GM19035 (cell line): ENCODE results near the gene NR0B2.

Source experiments
- ATAC-seq: cut with Tn5 transposase; IDR thresholded peaks from one replicate; pipeline ENCODE4 v1.9.1; 2021; ENCODE audit not compliant: unreplicated experiment

Gene NR0B2

GRCh38 chr1:26936823-26937222 lies 23.0 kb upstream of the NR0B2 start:
- no peak for ATAC-seq

- ATAC-seq: no peak
These were observed 18.8 kb upstream of the NR0B2 start for GRCh38 chr1:26932531-26932930.

GRCh38 chr1:26923711-26924110 lies 9.9 kb upstream of the NR0B2 start:
- no peak for ATAC-seq

- ATAC-seq: no peak
These were observed 9.1 kb upstream of the NR0B2 start for GRCh38 chr1:26922901-26923300.

GRCh38 chr1:26922431-26922729 lies 8.6 kb upstream of the NR0B2 start:
- no peak for ATAC-seq

- peak; percentile 97 for ATAC-seq
These were observed 8.0 kb upstream of the NR0B2 start, which contains the start of gene NUDC for GRCh38 chr1:26921540-26922430. TSS of gene NUDC (plus strand) at chr1:26921743. CDS start at chr1:26921849, 106 bp downstream.

GRCh38 chr1:26921126-26921539 lies 7.4 kb upstream of the NR0B2 start:
- ATAC-seq: no peak

- no peak for ATAC-seq
These were observed 1.5 kb upstream of the NR0B2 start for GRCh38 chr1:26915204-26915842.

GRCh38 chr1:26913389-26913753 lies 404 bp downstream of the NR0B2 start:
- no peak for ATAC-seq

- no peak for ATAC-seq
These were observed 1.7 kb downstream of the NR0B2 start for GRCh38 chr1:26912147-26912490.

GRCh38 chr1:26911399-26912146 lies 2.2 kb downstream of the NR0B2 start:
- ATAC-seq: no peak

GRCh38 chr1:26910343-26911160 lies 3.2 kb downstream of the NR0B2 start:
- no peak for ATAC-seq

GRCh38 chr1:26909951-26910342 lies 3.8 kb downstream of the NR0B2 start:
- ATAC-seq: no peak

- no peak for ATAC-seq
These were observed 6.5 kb downstream of the NR0B2 start for GRCh38 chr1:26907071-26907917.

GRCh38 chr1:26900815-26901511 lies 12.8 kb downstream of the NR0B2 start:
- no peak for ATAC-seq

- ATAC-seq: peak; percentile 92
These were observed 13.6 kb downstream of the NR0B2 start, which contains the start of gene GPATCH3 for GRCh38 chr1:26900001-26900814. TSS of gene GPATCH3 (minus strand) at chr1:26900467. CDS start at chr1:26900442, 25 bp downstream.

- no peak for ATAC-seq
These were observed 16.4 kb downstream of the NR0B2 start for GRCh38 chr1:26897351-26897750.

GRCh38 chr1:26894263-26894662 lies 19.5 kb downstream of the NR0B2 start:
- ATAC-seq: no peak

GRCh38 chr1:26890467-26890796 lies 23.3 kb downstream of the NR0B2 start:
- ATAC-seq: peak; percentile 10
